GM12878 (cell line): Measurements from ENCODE around the gene NINL.
"Not testable (repeated sequence)": the region's sequence is repeated elsewhere in the genome, so short reads cannot be mapped to it uniquely, and the experiment has no call there.

Source experiments
- EZH2 ChIP-seq: IDR thresholded peaks from 2 replicates; pipeline ENCODE4 v1.6.1; 2012; ENCODE audit warnings: low read depth, mild to moderate bottlenecking, control low read depth, inconsistent platforms, low read length, borderline replicate concordance; ENCODE audit not compliant: control insufficient read depth
- POLR2A ChIP-seq: IDR thresholded peaks from 2 replicates; pipeline ENCODE4 v1.6.1; 2011; ENCODE audit warnings: low read depth, mild to moderate bottlenecking, low read length
- RCOR1 ChIP-seq: conservative IDR thresholded peaks from 2 replicates; pipeline ENCODE4 v1.6.1; 2012; ENCODE audit warnings: low read depth, low read length, improper control_type of control experiment
- SMC3 ChIP-seq: IDR thresholded peaks from 2 replicates; pipeline ENCODE4 v1.6.1; 2011; ENCODE audit warnings: low read length, improper control_type of control experiment, borderline replicate concordance
- TCF3 ChIP-seq: IDR thresholded peaks from 2 replicates; pipeline ENCODE4 v1.6.1; 2012; ENCODE audit warnings: low read depth, mild to moderate bottlenecking, low read length, borderline replicate concordance; ENCODE audit not compliant: insufficient read depth
- TF ChIP-seq, protein P1 (sequence below), 3 experiments: IDR thresholded peaks in 2 of 3; conservative IDR thresholded peaks in 1 of 3; 2 replicates each; pipeline ENCODE4 v1.5.1; 2011; ENCODE audit warnings: low read depth in 3 of 3, low read length in 3 of 3, mild to moderate bottlenecking in 3 of 3, control low read depth in 2 of 3, moderate library complexity in 2 of 3, inconsistent platforms in 1 of 3, mixed read lengths in 1 of 3; ENCODE audit not compliant: control insufficient read depth in 2 of 3, insufficient read depth in 1 of 3; ENCODE audit errors: extremely low read depth in 1 of 3

DNA sequence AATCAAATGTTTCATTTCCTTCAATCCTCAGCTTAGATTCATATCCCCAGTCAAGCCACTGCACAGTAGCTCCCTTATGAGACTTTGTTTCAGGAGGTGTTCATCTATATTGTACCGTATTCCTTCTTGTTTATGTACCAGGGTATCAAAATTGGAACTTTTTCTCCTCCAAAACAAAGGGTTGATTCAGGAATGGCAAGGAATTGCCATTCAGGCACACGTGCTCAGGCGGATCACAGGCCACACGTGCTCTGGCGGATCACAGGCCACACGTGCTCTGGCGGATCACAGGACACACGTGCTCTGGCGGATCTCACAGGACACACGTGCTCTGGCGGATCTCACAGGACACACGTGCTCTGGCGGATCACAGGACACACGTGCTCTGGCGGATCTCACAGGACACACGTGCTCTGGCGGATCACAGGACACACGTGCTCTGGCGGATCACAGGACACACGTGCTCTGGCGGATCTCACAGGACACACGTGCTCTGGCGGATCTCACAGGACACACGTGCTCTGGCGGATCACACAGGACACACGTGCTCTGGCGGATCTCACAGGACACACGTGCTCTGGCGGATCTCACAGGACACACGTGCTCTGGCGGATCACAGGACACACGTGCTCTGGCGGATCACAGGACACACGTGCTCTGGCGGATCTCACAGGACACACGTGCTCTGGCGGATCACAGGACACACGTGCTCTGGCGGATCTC is 17.0 kb upstream of the NINL start:
- TF ChIP-seq, protein P1, sequence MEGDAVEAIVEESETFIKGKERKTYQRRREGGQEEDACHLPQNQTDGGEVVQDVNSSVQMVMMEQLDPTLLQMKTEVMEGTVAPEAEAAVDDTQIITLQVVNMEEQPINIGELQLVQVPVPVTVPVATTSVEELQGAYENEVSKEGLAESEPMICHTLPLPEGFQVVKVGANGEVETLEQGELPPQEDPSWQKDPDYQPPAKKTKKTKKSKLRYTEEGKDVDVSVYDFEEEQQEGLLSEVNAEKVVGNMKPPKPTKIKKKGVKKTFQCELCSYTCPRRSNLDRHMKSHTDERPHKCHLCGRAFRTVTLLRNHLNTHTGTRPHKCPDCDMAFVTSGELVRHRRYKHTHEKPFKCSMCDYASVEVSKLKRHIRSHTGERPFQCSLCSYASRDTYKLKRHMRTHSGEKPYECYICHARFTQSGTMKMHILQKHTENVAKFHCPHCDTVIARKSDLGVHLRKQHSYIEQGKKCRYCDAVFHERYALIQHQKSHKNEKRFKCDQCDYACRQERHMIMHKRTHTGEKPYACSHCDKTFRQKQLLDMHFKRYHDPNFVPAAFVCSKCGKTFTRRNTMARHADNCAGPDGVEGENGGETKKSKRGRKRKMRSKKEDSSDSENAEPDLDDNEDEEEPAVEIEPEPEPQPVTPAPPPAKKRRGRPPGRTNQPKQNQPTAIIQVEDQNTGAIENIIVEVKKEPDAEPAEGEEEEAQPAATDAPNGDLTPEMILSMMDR (IDR thresholded peaks at IDR 0.05 in 2 of 3, conservative IDR thresholded peaks at IDR 0.05 in 1 of 3; ENCODE audit: control insufficient read depth in 2 of 3, extremely low read depth in 1 of 3, insufficient read depth in 1 of 3, low read depth in 3 of 3, low read length in 3 of 3), result not testable (repeated sequence)
- not testable (repeated sequence) for TF ChIP-seq RCOR1, SMC3, POLR2A, EZH2, TCF3
